22Rv1 (cell line): Measurements from ENCODE around the gene PCBD2.

Experiments
- CTCF ChIP-seq: fragments of 450-650 bp; IDR thresholded peaks from 2 replicates; pipeline ENCODE4 v1.5.1; 2017; ENCODE audit warnings: mild to moderate bottlenecking
- ZFX ChIP-seq: fragments of 450-650 bp; IDR thresholded peaks from 2 replicates; pipeline ENCODE4 v1.6.1; 2017; ENCODE audit warnings: antibody characterized with exemption, borderline replicate concordance

GRCh38 chr5:134948911-134949310 lies 44.0 kb downstream of the PCBD2 start:
- TF ChIP-seq CTCF (no peak), ZFX (no peak)
